OCI-LY1 (cell line): ENCODE measurements around the gene ZNF135.

Experiments
- CTCF ChIP-seq: fragments of 200-600 bp; sonication (generic), shearing (Covaris generic); IDR thresholded peaks from 2 replicates; pipeline ENCODE4 v1.5.1; 2017; ENCODE audit warnings: mild to moderate bottlenecking, antibody characterized with exemption, low read length, moderate library complexity, mixed read lengths
- EZH2 ChIP-seq: fragments of 200-600 bp; sonication (generic), shearing (Covaris generic); IDR thresholded peaks from 2 replicates; pipeline ENCODE4 v1.8.0; 2017; ENCODE audit warnings: borderline replicate concordance, mixed run types, mild to moderate bottlenecking, antibody characterized with exemption, low read length, moderate library complexity, mixed read lengths

GRCh38 chr19:58014141-58014540 is 44.9 kb upstream of the ZNF135 start:
- TF ChIP-seq CTCF (no peak), EZH2 (no peak)
